Left ventricle myocardium inferior (tissue), 1 donor: ENCODE results near the gene PCNX1. TPM values are rescaled to one million over a fixed set of nuclear protein-coding genes. Genes with fewer than 3 reads are reported as not detected.

Source experiments
- DNase-seq: peaks from one replicate; pipeline ENCODE4 v3.0.0-alpha.2; 2020
- H3K27ac ChIP-seq: fragments of 200-600 bp; replicated peaks from 2 replicates; pipeline ENCODE4 v1.8.0; 2021
- H3K27me3 ChIP-seq: fragments of 200-600 bp; 2 replicates; pipeline ENCODE4 v1.8.0; 2021; ENCODE audit warnings: low read depth
- H3K36me3 ChIP-seq: fragments of 200-600 bp; 2 replicates; pipeline ENCODE4 v1.8.0; 2021
- H3K4me1 ChIP-seq: fragments of 200-600 bp; 2 replicates; pipeline ENCODE4 v1.8.0; 2021
- H3K4me3 ChIP-seq: fragments of 200-600 bp; 2 replicates; pipeline ENCODE4 v1.8.0; 2021; ENCODE audit warnings: mild to moderate bottlenecking, moderate library complexity
- H3K9me3 ChIP-seq: fragments of 200-600 bp; replicated peaks from 2 replicates; pipeline ENCODE4 v1.8.0; 2021
- intact Hi-C: fragments of 100-400 bp; cut with micrococcal nuclease; formaldehyde crosslinking; loops from one replicate; pipeline ENCODE4 v1.11.0; 2022
- total RNA-seq: library from RNA; stranded (reverse); fragmentation: NEBNext Ultra II Directional; extraction: Animal tissue kit (Norgen Biotek cat#: 25700); gene quantifications from one replicate; pipeline ENCODE4 v1.2.1, GENCODE V29; 2021
- TF ChIP-seq, protein P1 (sequence below): fragments of 200-600 bp; IDR thresholded peaks from 2 replicates; pipeline ENCODE4 v1.8.0; 2021; ENCODE audit warnings: antibody characterized with exemption, mild to moderate bottlenecking, borderline replicate concordance
- donor health status: DM: no; HTN: yes; CAD: no; lungs with severe emphysema.

The PCNX1 gene
- total RNA-seq, 1 donor from 2014 or later = 35.2 TPM

DNA sequence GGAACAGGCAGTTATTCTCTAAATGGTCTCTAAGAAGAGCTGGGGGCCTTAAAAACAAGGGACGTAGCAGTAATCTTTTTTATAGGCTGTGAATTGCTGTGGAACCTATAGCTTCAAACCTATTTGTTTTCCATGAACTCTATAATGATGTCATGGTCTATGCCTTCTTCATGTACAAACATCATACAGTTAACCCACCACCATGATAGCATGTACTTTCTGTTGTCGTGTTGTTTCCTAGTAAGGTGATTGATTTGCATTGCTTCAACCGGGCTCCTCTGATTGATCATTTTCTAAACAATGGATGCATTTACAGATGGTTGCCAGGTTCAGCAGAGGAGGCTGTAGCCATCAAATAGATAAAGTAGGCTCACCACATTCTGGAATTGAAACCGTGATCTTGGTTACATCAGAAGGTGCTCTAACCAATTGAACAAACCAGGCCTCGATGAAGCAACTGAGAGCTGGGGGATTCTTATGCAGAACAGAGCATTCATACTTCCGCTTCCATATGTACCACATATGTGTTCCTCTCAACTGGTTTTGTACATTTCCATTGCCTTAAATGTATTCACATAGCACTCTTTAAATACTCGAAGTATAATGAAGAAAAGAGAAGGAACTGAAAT lies 25.6 kb upstream of the PCNX1 start:
- H3K27me3 ChIP-seq = peaks cover 4% of the 10 kb centered on the region
- H3K36me3 ChIP-seq = no peaks in the 10 kb centered on the region
- no peak overlapping the region for H3K4me3 ChIP-seq
- no peaks in the 10 kb centered on the region for H3K9me3 ChIP-seq
- no peak overlapping the region for H3K27ac ChIP-seq
- peaks cover 5% of the 10 kb centered on the region for H3K4me1 ChIP-seq
- TF ChIP-seq, protein P1, sequence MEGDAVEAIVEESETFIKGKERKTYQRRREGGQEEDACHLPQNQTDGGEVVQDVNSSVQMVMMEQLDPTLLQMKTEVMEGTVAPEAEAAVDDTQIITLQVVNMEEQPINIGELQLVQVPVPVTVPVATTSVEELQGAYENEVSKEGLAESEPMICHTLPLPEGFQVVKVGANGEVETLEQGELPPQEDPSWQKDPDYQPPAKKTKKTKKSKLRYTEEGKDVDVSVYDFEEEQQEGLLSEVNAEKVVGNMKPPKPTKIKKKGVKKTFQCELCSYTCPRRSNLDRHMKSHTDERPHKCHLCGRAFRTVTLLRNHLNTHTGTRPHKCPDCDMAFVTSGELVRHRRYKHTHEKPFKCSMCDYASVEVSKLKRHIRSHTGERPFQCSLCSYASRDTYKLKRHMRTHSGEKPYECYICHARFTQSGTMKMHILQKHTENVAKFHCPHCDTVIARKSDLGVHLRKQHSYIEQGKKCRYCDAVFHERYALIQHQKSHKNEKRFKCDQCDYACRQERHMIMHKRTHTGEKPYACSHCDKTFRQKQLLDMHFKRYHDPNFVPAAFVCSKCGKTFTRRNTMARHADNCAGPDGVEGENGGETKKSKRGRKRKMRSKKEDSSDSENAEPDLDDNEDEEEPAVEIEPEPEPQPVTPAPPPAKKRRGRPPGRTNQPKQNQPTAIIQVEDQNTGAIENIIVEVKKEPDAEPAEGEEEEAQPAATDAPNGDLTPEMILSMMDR = no peak
- intact Hi-C loops = no loop called here
- no peak for DNase-seq

DNA sequence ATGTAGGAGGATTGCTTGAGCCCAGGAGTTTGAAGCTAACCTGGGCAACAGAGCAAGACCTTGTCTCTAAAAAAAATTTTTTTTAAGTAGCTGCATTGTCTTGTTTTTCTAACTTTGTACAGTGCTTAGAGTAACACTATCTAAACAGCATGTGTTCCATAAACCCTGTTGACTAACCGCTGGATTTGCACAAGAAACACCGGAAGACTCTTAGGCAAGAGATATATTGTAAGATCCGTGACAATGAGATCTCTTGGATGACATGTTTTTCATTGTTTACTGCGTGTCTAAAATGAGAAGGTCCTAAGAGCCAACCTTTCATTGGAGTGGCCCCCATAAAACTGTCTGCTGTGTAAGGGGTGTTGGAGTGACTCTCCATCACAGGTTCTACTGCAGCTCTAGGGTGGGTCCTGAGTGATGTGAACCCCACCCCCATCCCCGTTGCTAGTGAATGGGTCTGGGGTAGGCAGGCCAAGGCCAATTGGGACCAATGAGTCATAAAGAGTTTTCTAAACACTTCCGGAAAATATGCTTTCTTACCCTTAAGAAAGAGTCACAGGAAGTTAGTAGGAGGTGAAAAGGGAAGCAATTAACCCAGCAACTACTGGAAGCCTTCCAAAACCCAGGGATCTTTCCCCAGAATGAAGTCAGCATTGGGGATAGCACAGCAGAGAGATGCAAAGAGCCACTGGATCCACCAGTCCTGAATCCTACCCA lies 24.3 kb upstream of the PCNX1 start:
- peaks cover 13% of the 10 kb centered on the region for H3K27me3 ChIP-seq

DNA sequence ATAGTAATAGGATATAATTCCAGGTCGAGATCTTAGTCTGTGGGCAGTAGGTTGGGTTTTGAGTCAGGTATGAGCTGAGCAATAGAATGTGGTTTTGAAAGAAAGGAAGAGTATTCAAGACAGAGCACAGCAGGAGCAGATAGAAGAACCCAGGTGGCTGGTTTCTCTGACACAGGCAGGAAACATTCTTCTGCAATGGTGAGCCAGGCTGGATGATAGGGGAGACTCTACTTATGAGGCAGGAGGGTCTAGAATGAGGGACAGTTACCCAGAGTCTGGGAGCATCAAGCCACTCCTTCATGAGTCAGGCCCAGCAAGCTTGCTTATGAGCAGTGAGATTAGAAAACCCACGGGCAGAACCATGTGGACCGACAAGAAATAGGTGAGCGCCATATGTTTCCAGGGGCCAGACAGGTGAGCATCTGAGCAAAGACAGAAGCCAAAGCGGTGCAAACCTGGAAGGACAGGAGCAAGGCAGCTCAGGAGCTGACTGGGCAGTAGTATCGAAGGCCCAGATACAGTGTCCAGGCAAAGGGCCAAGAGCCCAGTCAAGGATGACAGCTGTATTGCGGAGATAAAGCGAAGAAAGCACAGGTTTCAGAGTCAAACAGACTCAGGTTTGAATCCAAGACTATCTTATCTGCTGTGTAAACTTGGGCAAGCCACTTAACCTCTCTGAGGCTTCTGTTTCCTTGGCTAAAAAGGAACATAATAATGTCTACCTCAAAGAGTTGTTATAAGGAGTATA lies 22.5 kb upstream of the PCNX1 start:
- Histone ChIP-seq H3K27ac (no peak overlapping the region), H3K4me3 (no peak overlapping the region), H3K36me3 (no peaks in the 10 kb centered on the region), H3K9me3 (no peaks in the 10 kb centered on the region), H3K27me3 (peaks cover 18% of the 10 kb centered on the region), H3K4me1 (peaks cover 11% of the 10 kb centered on the region)
- TF ChIP-seq, protein P1 = no peak
- no peak for DNase-seq
- intact Hi-C loops = no loop called here

More for the DNA sequence above, 24.3 kb upstream of the PCNX1 start:
- H3K4me3 ChIP-seq = no peak overlapping the region
- DNase-seq = no peak
- H3K9me3 ChIP-seq = no peaks in the 10 kb centered on the region
- TF ChIP-seq, protein P1 = no peak
- H3K36me3 ChIP-seq = no peaks in the 10 kb centered on the region
- no peak overlapping the region for H3K27ac ChIP-seq
- intact Hi-C loops = no loop called here
- peaks cover 11% of the 10 kb centered on the region for H3K4me1 ChIP-seq

DNA sequence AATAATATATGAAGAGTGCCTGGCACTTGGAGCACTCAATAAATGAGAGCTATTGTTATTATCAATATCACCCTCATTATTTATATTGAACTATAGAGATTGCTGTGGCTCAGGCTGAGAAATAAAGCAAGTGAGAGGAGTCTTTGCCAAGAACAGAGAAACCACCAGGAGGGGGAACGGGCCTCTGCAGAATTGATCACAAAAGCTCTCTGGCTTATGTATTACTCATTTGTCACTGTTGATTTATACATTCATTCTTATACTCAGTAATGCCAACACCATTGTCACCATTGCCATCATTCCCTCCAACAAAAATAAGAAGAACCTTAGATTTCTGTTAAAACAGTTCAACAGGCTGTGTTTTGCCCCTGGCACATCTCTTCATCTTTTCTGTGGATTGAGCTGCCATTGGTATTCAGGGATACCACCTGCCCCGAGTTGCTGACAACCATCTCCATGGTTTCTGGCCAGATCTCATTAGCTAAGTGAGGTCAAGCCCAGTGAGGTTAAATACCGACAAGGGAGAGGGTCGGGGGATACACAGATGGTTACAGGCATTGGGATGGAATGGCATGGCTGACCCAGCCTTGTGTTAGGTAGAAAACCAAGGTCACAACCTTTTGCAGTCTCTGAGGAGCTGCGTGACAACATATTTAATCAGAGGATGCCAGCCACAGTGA lies 21.8 kb upstream of the PCNX1 start:
- H3K27ac ChIP-seq = no peak overlapping the region
- no peak overlapping the region for H3K4me3 ChIP-seq
- H3K9me3 ChIP-seq = no peaks in the 10 kb centered on the region
- DNase-seq = no peak
- no peaks in the 10 kb centered on the region for H3K36me3 ChIP-seq
- intact Hi-C loops = no loop called here
- H3K4me1 ChIP-seq = peaks cover 11% of the 10 kb centered on the region
- H3K27me3 ChIP-seq = peaks cover 18% of the 10 kb centered on the region
- TF ChIP-seq, protein P1 = no peak
